Astrocyte (in vitro differentiated cells and primary cell): ENCODE data around the gene HFM1. TPM values are rescaled to one million over a fixed set of nuclear protein-coding genes. Genes with fewer than 3 reads are reported as not detected.
"Not testable (repeated sequence)": the region's sequence is repeated elsewhere in the genome, so short reads cannot be mapped to it uniquely, and the experiment has no call there.

Experiments
- DNase-seq: peaks from one replicate; pipeline ENCODE4 v3.0.0-alpha.2; 2010; ENCODE audit warnings: low read depth
- FAIRE-seq: peaks from 2 replicates; lab custom pipeline; 2011; peaks lifted over from hg19 to GRCh38; lab: Jason Lieb, UNC
- H2AFZ ChIP-seq: 2 replicates; pipeline ENCODE4 v1.6.0; 2012; ENCODE audit warnings: low read depth, low read length, inconsistent platforms
- H3K27ac ChIP-seq: 2 replicates; pipeline ENCODE4 v1.5.1; 2011; ENCODE audit warnings: low read depth, low read length, inconsistent platforms
- H3K27me3 ChIP-seq: 2 replicates; pipeline ENCODE4 v1.6.0; 2011; ENCODE audit warnings: low read length, inconsistent platforms; ENCODE audit not compliant: insufficient read depth
- H3K36me3 ChIP-seq: 2 replicates; pipeline ENCODE4 v1.5.1; 2011; ENCODE audit warnings: low read length, inconsistent platforms; ENCODE audit not compliant: insufficient read depth
- H3K4me1 ChIP-seq: 2 replicates; pipeline ENCODE4 v1.5.1; 2011; ENCODE audit warnings: low read length, inconsistent platforms; ENCODE audit not compliant: insufficient read depth
- H3K4me2 ChIP-seq: 2 replicates; pipeline ENCODE4 v1.6.0; 2012; ENCODE audit warnings: low read length, inconsistent platforms
- H3K4me3 ChIP-seq: 2 replicates; pipeline ENCODE4 v1.5.1; 2011; ENCODE audit warnings: low read depth, mild to moderate bottlenecking, low read length, inconsistent platforms; ENCODE audit not compliant: insufficient read depth
- H3K79me2 ChIP-seq: 2 replicates; pipeline ENCODE4 v1.6.0; 2012; ENCODE audit warnings: mild to moderate bottlenecking, low read length, inconsistent platforms; ENCODE audit not compliant: insufficient read depth
- H3K9ac ChIP-seq: 2 replicates; pipeline ENCODE4 v1.6.0; 2012; ENCODE audit warnings: mild to moderate bottlenecking, low read length, inconsistent platforms
- H3K9me3 ChIP-seq: 2 replicates; pipeline ENCODE4 v1.5.1; 2012; ENCODE audit warnings: low read depth, mild to moderate bottlenecking, low read length, inconsistent platforms; ENCODE audit not compliant: insufficient read depth
- H4K20me1 ChIP-seq: 2 replicates; pipeline ENCODE4 v1.6.0; 2012; ENCODE audit warnings: low read length, inconsistent platforms; ENCODE audit not compliant: insufficient read depth
- H3K27ac Mint-ChIP-seq: one replicate; pipeline ENCODE4 v1.8.0; 2021; ENCODE audit warnings: mild to moderate bottlenecking, mixed read lengths; ENCODE audit not compliant: unreplicated experiment
- H3K27me3 Mint-ChIP-seq: one replicate; pipeline ENCODE4 v1.8.0; 2021; ENCODE audit warnings: low read depth, mixed read lengths; ENCODE audit not compliant: unreplicated experiment
- H3K36me3 Mint-ChIP-seq: one replicate; pipeline ENCODE4 v1.8.0; 2021; ENCODE audit warnings: low read depth, mixed read lengths; ENCODE audit not compliant: unreplicated experiment
- H3K4me1 Mint-ChIP-seq: one replicate; pipeline ENCODE4 v1.8.0; 2021; ENCODE audit warnings: low read depth, mixed read lengths; ENCODE audit not compliant: unreplicated experiment
- H3K4me3 Mint-ChIP-seq: one replicate; pipeline ENCODE4 v1.8.0; 2021; ENCODE audit warnings: mild to moderate bottlenecking, moderate library complexity, mixed read lengths; ENCODE audit not compliant: unreplicated experiment
- H3K9me3 Mint-ChIP-seq: one replicate; pipeline ENCODE4 v1.8.0; 2021; ENCODE audit warnings: mild to moderate bottlenecking, mixed read lengths; ENCODE audit not compliant: unreplicated experiment
- CTCF ChIP-seq: IDR thresholded peaks from 2 replicates; pipeline ENCODE4 v1.5.1; 2011; ENCODE audit warnings: low read depth, mild to moderate bottlenecking, inconsistent platforms, low read length, moderate library complexity; ENCODE audit not compliant: insufficient read depth
- EZH2 ChIP-seq: IDR thresholded peaks from 2 replicates; pipeline ENCODE4 v1.6.1; 2012; ENCODE audit warnings: mild to moderate bottlenecking, low read length, inconsistent platforms; ENCODE audit not compliant: insufficient read depth
- total RNA-seq: library from RNA; stranded (reverse); gene quantifications from 2 replicates; pipeline ENCODE4 v1.2.1, GENCODE V29; 2021

Gene HFM1
- total RNA-seq, 1 donor from 2014 or later: 0.39 TPM

- H3K4me1 Mint-ChIP-seq: no peaks in the 10 kb centered on the region
- H3K4me3 Mint-ChIP-seq: no peak overlapping the region
- FAIRE-seq: no peak
- no peak overlapping the region for H3K27ac Mint-ChIP-seq
- no peaks in the 10 kb centered on the region for H3K36me3 ChIP-seq
- H3K9me3 ChIP-seq: no peaks in the 10 kb centered on the region
- no peaks in the 10 kb centered on the region for H3K4me1 ChIP-seq
- H3K79me2 ChIP-seq: no peaks in the 10 kb centered on the region
- H3K27me3 ChIP-seq: no peaks in the 10 kb centered on the region
- H3K27me3 Mint-ChIP-seq: no peaks in the 10 kb centered on the region
- H3K4me3 ChIP-seq: no peak overlapping the region
- no peak overlapping the region for H3K9ac ChIP-seq
- no peaks in the 10 kb centered on the region for H4K20me1 ChIP-seq
- no peak overlapping the region for H3K27ac ChIP-seq
- peaks cover 1% of the 10 kb centered on the region for H3K9me3 Mint-ChIP-seq
- H3K36me3 Mint-ChIP-seq: no peaks in the 10 kb centered on the region
- no peak for DNase-seq
- TF ChIP-seq EZH2 (no peak), CTCF (no peak)
- no peak overlapping the region for H2AFZ ChIP-seq
- H3K4me2 ChIP-seq: no peak overlapping the region
These were observed 34.4 kb upstream of the HFM1 start for GRCh38 chr1:91439016-91439415.

GRCh38 chr1:91428182-91428798, 23.7 kb upstream of the HFM1 start:
- DNase-seq (no peak), FAIRE-seq (no peak)
- no peaks in the 10 kb centered on the region for H4K20me1 ChIP-seq
- H3K4me1 Mint-ChIP-seq: no peaks in the 10 kb centered on the region
- no peaks in the 10 kb centered on the region for H3K36me3 Mint-ChIP-seq
- H3K27ac ChIP-seq: no peak overlapping the region
- no peaks in the 10 kb centered on the region for H3K27me3 ChIP-seq
- no peaks in the 10 kb centered on the region for H3K9me3 ChIP-seq
- TF ChIP-seq EZH2 (no peak), CTCF (no peak)
- H3K4me3 Mint-ChIP-seq: no peak overlapping the region
- no peaks in the 10 kb centered on the region for H3K9me3 Mint-ChIP-seq
- no peak overlapping the region for H3K27ac Mint-ChIP-seq
- no peaks in the 10 kb centered on the region for H3K4me1 ChIP-seq
- no peaks in the 10 kb centered on the region for H3K27me3 Mint-ChIP-seq
- H3K36me3 ChIP-seq: no peaks in the 10 kb centered on the region
- H3K4me3 ChIP-seq: no peak overlapping the region
- H3K79me2 ChIP-seq: no peaks in the 10 kb centered on the region
- H3K9ac ChIP-seq: no peak overlapping the region
- H3K4me2 ChIP-seq: no peak overlapping the region
- no peak overlapping the region for H2AFZ ChIP-seq

- FAIRE-seq (no peak), DNase-seq (no peak)
- no peak overlapping the region for H3K4me3 ChIP-seq
- H4K20me1 ChIP-seq: no peaks in the 10 kb centered on the region
- H3K4me2 ChIP-seq: no peak overlapping the region
- H3K4me1 ChIP-seq: no peaks in the 10 kb centered on the region
- no peak overlapping the region for H2AFZ ChIP-seq
- H3K9ac ChIP-seq: no peak overlapping the region
- H3K36me3 Mint-ChIP-seq: no peaks in the 10 kb centered on the region
- no peaks in the 10 kb centered on the region for H3K79me2 ChIP-seq
- H3K27me3 ChIP-seq: no peaks in the 10 kb centered on the region
- H3K4me3 Mint-ChIP-seq: no peak overlapping the region
- H3K36me3 ChIP-seq: no peaks in the 10 kb centered on the region
- no peaks in the 10 kb centered on the region for H3K4me1 Mint-ChIP-seq
- H3K27ac Mint-ChIP-seq: no peak overlapping the region
- no peaks in the 10 kb centered on the region for H3K27me3 Mint-ChIP-seq
- no peak overlapping the region for H3K27ac ChIP-seq
- H3K9me3 Mint-ChIP-seq: no peaks in the 10 kb centered on the region
- H3K9me3 ChIP-seq: no peaks in the 10 kb centered on the region
- no peak for TF ChIP-seq CTCF
These were observed 23.1 kb upstream of the HFM1 start for GRCh38 chr1:91427741-91428140.

GRCh38 chr1:91422523-91422922, 17.9 kb upstream of the HFM1 start:
- H3K27ac Mint-ChIP-seq, H3K36me3 Mint-ChIP-seq, H3K4me1 Mint-ChIP-seq, H3K27ac ChIP-seq, H3K9ac ChIP-seq, H3K4me3 Mint-ChIP-seq, H4K20me1 ChIP-seq, H3K4me2 ChIP-seq, H3K4me1 ChIP-seq, DNase-seq, H3K36me3 ChIP-seq, H3K4me3 ChIP-seq, H3K27me3 Mint-ChIP-seq, H3K9me3 ChIP-seq, H2AFZ ChIP-seq, H3K9me3 Mint-ChIP-seq, FAIRE-seq, H3K79me2 ChIP-seq, H3K27me3 ChIP-seq: not testable (repeated sequence)
